Pancreas (tissue), 10 donors: ENCODE data around the gene ATP13A1. TPM values are rescaled to one million over a fixed set of nuclear protein-coding genes. Genes with fewer than 3 reads are reported as not detected.
"Not testable (repeated sequence)": the region's sequence is repeated elsewhere in the genome, so short reads cannot be mapped to it uniquely, and the experiment has no call there.

Source experiments
- ATAC-seq, 4 donors: fragments of 200-7000 bp; cut with Tn5 transposase; one replicate each; pipeline versions ENCODE4 v1.8.0 to v1.9.1; 2020; ENCODE audit warnings: mild to moderate bottlenecking in 4 of 4, moderate library complexity in 4 of 4
- DNase-seq, 6 donors: peaks; one replicate each; pipeline ENCODE4 v3.0.0-alpha.2; 2020
- FAIRE-seq: peaks from 2 replicates; lab custom pipeline; 2012; peaks lifted over from hg19 to GRCh38; lab: Jason Lieb, UNC
- H3K27ac ChIP-seq, 4 donors: fragments of 200-600 bp; sonication (generic); 1 replicate in 3 of 4; 2 replicates in 1 of 4; pipeline versions ENCODE4 v1.5.0 to v1.8.0; 2020
- H3K27me3 ChIP-seq, 4 donors: fragments of 200-600 bp; one replicate each; pipeline ENCODE4 v1.8.0; 2021
- H3K36me3 ChIP-seq, 3 donors: fragments of 200-600 bp; sonication (generic) in 1 of 3; one replicate each; pipeline versions ENCODE4 v1.5.0 to v1.8.0; 2020 to 2021
- H3K4me1 ChIP-seq, 3 donors: fragments of 200-600 bp; one replicate each; pipeline ENCODE4 v1.8.0; 2021
- H3K4me3 ChIP-seq, 4 donors: fragments of 200-600 bp; sonication (generic) in 2 of 4; one replicate each; pipeline versions ENCODE4 v1.5.0 to v1.8.0; 2020 to 2021
- H3K9me3 ChIP-seq, 4 donors: fragments of 200-600 bp; one replicate each; pipeline ENCODE4 v1.8.0; 2021
- WGBS, 2 donors: extraction: QIAGEN DNeasy Blood & Tissue Kit; methylation state at CpG; one replicate each; pipeline ENCODE4 v1.1.7; 2013; 5-methylcytosine and 5-hydroxymethylcytosine counted together
- intact Hi-C, 3 donors: fragments of 100-400 bp; cut with DNase I; formaldehyde crosslinking; loops; one replicate each; pipeline versions ENCODE4 v1.11.1 to v1.14.2; 2022
- polyA plus RNA-seq, 2 donors: library from polyadenylated mRNA; stranded (reverse); fragments of 200-250 nt; gene quantifications; one replicate each; pipeline ENCODE4 v1.2.3, GENCODE V29; 2013
- total RNA-seq, 6 donors: library from RNA; stranded (reverse); fragmentation: NEBNext Ultra II Directional in 4 of 6; extraction: Animal tissue kit (Norgen Biotek cat#: 25700) in 4 of 6; gene quantifications; one replicate each; pipeline versions ENCODE4 v1.2.1 to v1.2.4, GENCODE V29; 2021 to 2023
- TF ChIP-seq, protein P1 (sequence below), 4 donors: fragments of 200-600 bp; sonication (generic) in 3 of 4; IDR thresholded peaks; one replicate each; pipeline versions ENCODE4 v1.5.0 to v1.8.0; 2021; ENCODE audit warnings: antibody characterized with exemption in 4 of 4
- donor health status: healthy with polysubstance abuse.
- donor health status: DM: no; HTN: no; CAD: no; lungs with moderate emphysema.
- donor health status: DM: no; HTN: no; CAD: no.
- donor health status: control.
- donor health status: control.
- donor health status: Bipolar disorder and iron deficiency.
- donor health status: DM: yes; HTN: yes; CAD: no.
- donor health status: DM: no; HTN: no; CAD: no.
- donor health status: DM: no; HTN: no; CAD: no.
- donor health status: DM: yes; HTN: yes; CAD: no.

The ATP13A1 gene
- total and polyA plus RNA-seq, 8 donors = 24.9 to 77.3 (median 36.1) TPM

GRCh38 chr19:19674315-19674714, 10.8 kb upstream of the ATP13A1 start:
- H3K36me3 ChIP-seq = peaks cover 0 to 11% (median 3%) of the 10 kb centered on the region in 3 donors
- ATAC-seq = no peak

DNA sequence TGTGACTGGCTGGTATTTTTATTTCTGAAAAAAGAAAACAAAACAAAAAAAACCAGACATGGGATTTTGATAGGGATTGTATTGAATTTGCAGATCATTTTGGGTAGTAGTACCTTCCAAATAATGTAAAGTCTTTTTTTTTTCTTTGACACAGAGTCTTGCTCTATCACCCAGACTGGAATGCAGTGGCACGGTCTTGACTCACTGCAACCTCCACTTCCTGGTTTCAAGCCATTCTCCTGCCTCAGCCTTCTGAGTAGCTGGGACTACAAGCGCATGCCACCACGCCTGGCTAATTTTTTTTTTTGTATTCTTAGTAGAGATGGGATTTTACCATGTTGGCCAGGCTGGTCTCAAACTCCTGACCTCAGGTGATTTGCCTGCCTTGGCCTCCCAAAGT, 9.3 kb upstream of the ATP13A1 start:
- DNase-seq (no peak), FAIRE-seq (no peak)
- intact Hi-C loops = no loop called here

More at GRCh38 chr19:19674315-19674714, 10.8 kb upstream of the ATP13A1 start:
- intact Hi-C loops = no loop called here
- no peak overlapping the region for H3K4me3 ChIP-seq
- 97 to 99% methylated on average over 6 of the region's 6 CpGs for WGBS, 2 donors
- TF ChIP-seq, protein P1, sequence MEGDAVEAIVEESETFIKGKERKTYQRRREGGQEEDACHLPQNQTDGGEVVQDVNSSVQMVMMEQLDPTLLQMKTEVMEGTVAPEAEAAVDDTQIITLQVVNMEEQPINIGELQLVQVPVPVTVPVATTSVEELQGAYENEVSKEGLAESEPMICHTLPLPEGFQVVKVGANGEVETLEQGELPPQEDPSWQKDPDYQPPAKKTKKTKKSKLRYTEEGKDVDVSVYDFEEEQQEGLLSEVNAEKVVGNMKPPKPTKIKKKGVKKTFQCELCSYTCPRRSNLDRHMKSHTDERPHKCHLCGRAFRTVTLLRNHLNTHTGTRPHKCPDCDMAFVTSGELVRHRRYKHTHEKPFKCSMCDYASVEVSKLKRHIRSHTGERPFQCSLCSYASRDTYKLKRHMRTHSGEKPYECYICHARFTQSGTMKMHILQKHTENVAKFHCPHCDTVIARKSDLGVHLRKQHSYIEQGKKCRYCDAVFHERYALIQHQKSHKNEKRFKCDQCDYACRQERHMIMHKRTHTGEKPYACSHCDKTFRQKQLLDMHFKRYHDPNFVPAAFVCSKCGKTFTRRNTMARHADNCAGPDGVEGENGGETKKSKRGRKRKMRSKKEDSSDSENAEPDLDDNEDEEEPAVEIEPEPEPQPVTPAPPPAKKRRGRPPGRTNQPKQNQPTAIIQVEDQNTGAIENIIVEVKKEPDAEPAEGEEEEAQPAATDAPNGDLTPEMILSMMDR (IDR thresholded peaks at IDR 0.05) = no peak
- no peaks in the 10 kb centered on the region for H3K9me3 ChIP-seq
- no peaks in the 10 kb centered on the region for H3K27me3 ChIP-seq
- no peak for DNase-seq
- peaks cover 0 to 7% (median 0%) of the 10 kb centered on the region in 3 donors for H3K4me1 ChIP-seq
- H3K27ac ChIP-seq = no peak overlapping the region
- FAIRE-seq = no peak

DNA sequence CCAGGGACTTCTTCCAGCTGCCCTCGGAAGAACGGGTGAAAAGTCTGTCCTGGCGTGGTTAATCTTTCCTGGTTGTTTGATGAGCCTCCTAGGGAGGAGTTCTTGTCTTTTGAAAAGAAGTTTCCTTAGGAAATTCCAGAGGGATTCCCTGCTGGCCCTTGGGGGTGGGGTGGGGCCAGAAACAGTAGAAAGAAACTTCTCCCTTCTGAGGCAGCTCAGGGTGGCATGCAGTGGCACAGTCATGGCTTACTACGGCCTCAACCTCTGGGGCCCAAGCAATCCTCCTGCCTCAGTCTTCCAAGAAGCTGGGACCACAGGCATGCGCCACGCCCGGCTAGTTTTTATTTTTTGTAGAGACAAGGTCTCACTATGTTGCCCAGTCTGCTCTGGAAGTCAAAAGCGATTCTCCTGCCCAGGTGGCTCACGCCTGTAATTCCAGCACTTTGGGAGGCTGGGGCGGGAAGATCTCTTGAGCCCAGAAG, 6.6 kb upstream of the ATP13A1 start:
- intact Hi-C loops = no loop called here
- H3K27me3 ChIP-seq = no peaks in the 10 kb centered on the region
- H3K9me3 ChIP-seq = no peaks in the 10 kb centered on the region
- FAIRE-seq (no peak), DNase-seq (no peak), ATAC-seq (no peak)
- H3K36me3 ChIP-seq = no peaks in the 10 kb centered on the region
- WGBS, 2 donors = 74 to 75% methylated on average over 10 of the region's 10 CpGs
- H3K4me3 ChIP-seq = peak overlapping the region in 2 of 4 donors; percentile 93 to 97
- TF ChIP-seq, protein P1 (IDR thresholded peaks at IDR 0.05) = no peak
- peaks cover 0 to 7% (median 0%) of the 10 kb centered on the region in 3 donors for H3K4me1 ChIP-seq
- no peak overlapping the region for H3K27ac ChIP-seq

More for the DNA sequence above, 9.3 kb upstream of the ATP13A1 start:
- TF ChIP-seq, protein P1 (IDR thresholded peaks at IDR 0.05) = no peak
- Histone ChIP-seq H3K27ac (no peak overlapping the region), H3K27me3 (no peaks in the 10 kb centered on the region), H3K36me3 (no peaks in the 10 kb centered on the region), H3K4me1 (peaks cover 0 to 7% (median 0%) of the 10 kb centered on the region in 3 donors), H3K9me3 (no peaks in the 10 kb centered on the region), H3K4me3 (no peak overlapping the region)
- no peak for ATAC-seq
- WGBS, 2 donors = 96% methylated on average over 3 of the region's 3 CpGs

- Histone ChIP-seq H3K4me1 (peaks cover 0 to 7% (median 0%) of the 10 kb centered on the region in 3 donors), H3K27ac (peak within 1 kb of the TSS; percentile 70 to 85 (median 78)), H3K27me3 (no peaks in the 10 kb centered on the region), H3K9me3 (no peaks in the 10 kb centered on the region), H3K4me3 (peak within 1 kb of the TSS; percentile 70 to 97 (median 93)), H3K36me3 (no peaks in the 10 kb centered on the region)
- intact Hi-C loops = no loop called here
- WGBS, 2 donors = 8% methylated on average over 36 of the region's 36 CpGs
- ATAC-seq (peak; percentile 72 to 89 (median 83)), DNase-seq (peak; percentile 88 to 96 (median 90)), FAIRE-seq (no peak)
- TF ChIP-seq, protein P1 (IDR thresholded peaks at IDR 0.05) = no peak
Measured at GRCh38 chr19:19668230-19669012, 4.9 kb upstream of the ATP13A1 start, which contains the start of gene ZNF101. Gene ZNF101 (plus strand): TSS chr19:19668839. CDS start chr19:19668964, 125 bp downstream.

- H3K27ac ChIP-seq, intact Hi-C loops, H3K9me3 ChIP-seq, H3K36me3 ChIP-seq, H3K4me3 ChIP-seq, H3K27me3 ChIP-seq, ATAC-seq, FAIRE-seq: not testable (repeated sequence)
- WGBS, 2 donors = 96 to 97% methylated on average over 22 of the region's 22 CpGs
- peaks cover 0 to 15% (median 7%) of the 10 kb centered on the region in 3 donors for H3K4me1 ChIP-seq
- DNase-seq = peak in 2 of 6 donors; percentile 15 to 30
Measured at GRCh38 chr19:19665420-19665948, 2.0 kb upstream of the ATP13A1 start.
